CD4-positive, alpha-beta T cell (primary cell): Measurements from ENCODE around the gene ONECUT3. TPM values are rescaled to one million over a fixed set of nuclear protein-coding genes. Genes with fewer than 3 reads are reported as not detected.

Experiments used
- ATAC-seq: fragments of 200-7000 bp; cut with Tn5 transposase; one replicate; pipeline ENCODE4 v1.10.0; 2022; ENCODE audit warnings: mild to moderate bottlenecking; ENCODE audit not compliant: poor library complexity
- CTCF ChIA-PET: fragments of 350-600 bp; sonication (Branson Sonifier 250); formaldehyde crosslinking; loops from one replicate; lab custom pipeline; 2021; ENCODE audit warnings: antibody characterized with exemption, inconsistent platforms; lab: Charles Lee
- POLR2A ChIA-PET: fragments of 350-600 bp; sonication (Branson Sonifier 250); formaldehyde crosslinking; loops from one replicate; lab custom pipeline; 2021; ENCODE audit warnings: antibody characterized with exemption, inconsistent platforms; lab: Charles Lee
- DNase-seq, 14 experiments: peaks; one replicate each; pipeline ENCODE4 v3.0.0-alpha.2; 2013 to 2020; ENCODE audit warnings: mixed read lengths in 2 of 14
- H3K27ac ChIP-seq, 2 donors: one replicate each; pipeline versions ENCODE4 v1.5.1 to v1.7.0; 2013; ENCODE audit warnings: low read length in 2 of 2, low read depth in 1 of 2, mild to moderate bottlenecking in 1 of 2
- H3K27me3 ChIP-seq, 2 experiments: 1 replicate in 1 of 2; 2 replicates in 1 of 2; pipeline versions ENCODE4 v1.6.1 to v1.7.0; 2013; ENCODE audit warnings: low read length in 2 of 2, control low read depth in 1 of 2, mild to moderate bottlenecking in 1 of 2, moderate library complexity in 1 of 2; ENCODE audit not compliant: insufficient read depth in 2 of 2, control insufficient read depth in 1 of 2
- H3K36me3 ChIP-seq: one replicate; pipeline ENCODE4 v1.6.1; 2013; ENCODE audit warnings: low read length, control low read depth; ENCODE audit not compliant: insufficient read depth
- H3K4me1 ChIP-seq: one replicate; pipeline ENCODE4 v1.6.1; 2013; ENCODE audit warnings: low read length, control low read depth; ENCODE audit not compliant: insufficient read depth
- H3K4me3 ChIP-seq: one replicate; pipeline ENCODE4 v1.5.1; 2013; ENCODE audit warnings: mild to moderate bottlenecking, low read length, moderate library complexity
- H3K9me3 ChIP-seq, 2 experiments: 1 replicate in 1 of 2; 2 replicates in 1 of 2; pipeline versions ENCODE4 v1.6.1 to v1.7.0; 2013; ENCODE audit warnings: low read length in 2 of 2, mild to moderate bottlenecking in 2 of 2, control low read depth in 1 of 2, moderate library complexity in 1 of 2; ENCODE audit not compliant: control insufficient read depth in 1 of 2, insufficient read depth in 1 of 2
- H3K27ac Mint-ChIP-seq: one replicate; pipeline ENCODE4 v1.8.0; 2020; ENCODE audit warnings: mixed read lengths
- H3K27me3 Mint-ChIP-seq: one replicate; pipeline ENCODE4 v1.8.0; 2021; ENCODE audit warnings: mixed read lengths
- H3K36me3 Mint-ChIP-seq: one replicate; pipeline ENCODE4 v1.8.0; 2021; ENCODE audit warnings: low read depth, mixed read lengths
- H3K4me1 Mint-ChIP-seq: one replicate; pipeline ENCODE4 v1.8.0; 2021; ENCODE audit warnings: low read depth, mixed read lengths
- H3K4me3 Mint-ChIP-seq: one replicate; pipeline ENCODE4 v1.8.0; 2020; ENCODE audit warnings: mild to moderate bottlenecking, mixed read lengths
- H3K9me3 Mint-ChIP-seq: one replicate; pipeline ENCODE4 v1.8.0; 2020; ENCODE audit warnings: mixed read lengths
- intact Hi-C, 2 experiments: fragments of 100-400 bp; cut with DNase I in 1 of 2; cut with micrococcal nuclease in 1 of 2; formaldehyde crosslinking; loops; one replicate each; pipeline versions ENCODE4 v1.15.1 to v1.9.0; 2023 to 2025; cut with DNase I, micrococcal nuclease
- total RNA-seq, 174 experiments: library from RNA in 2 of 174; stranded (reverse) in 2 of 174; gene quantifications; one replicate each; pipeline ENCODE4 v1.2.3 and lab custom pipeline; 2021 to 2026
- TF ChIP-seq, protein P1 (sequence below): fragments of 200-600 bp; IDR thresholded peaks from one replicate; pipeline ENCODE4 v1.8.0; 2022; ENCODE audit warnings: antibody characterized with exemption, mild to moderate bottlenecking

Gene ONECUT3
- total RNA-seq, 2 experiments from 2014 or later: not detected

DNA sequence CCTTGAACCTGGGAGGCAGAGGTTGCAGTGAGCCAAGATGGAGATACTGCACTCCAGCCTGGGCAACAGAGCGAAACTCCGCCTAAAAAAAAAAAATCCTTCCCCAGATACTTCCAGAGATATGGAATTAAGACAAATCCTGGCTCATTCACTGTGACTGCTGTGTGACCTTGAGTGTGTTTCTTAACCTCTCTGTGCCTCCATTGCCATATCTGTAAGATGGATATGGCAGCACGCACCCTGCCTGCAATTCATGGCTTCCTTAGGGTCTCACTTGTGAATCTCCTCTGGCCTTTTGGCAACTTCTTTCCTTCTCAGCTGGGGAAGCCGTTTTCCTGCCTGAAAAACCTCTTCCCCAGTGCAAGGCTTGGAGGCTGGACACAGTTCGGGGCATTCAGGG is 33.8 kb upstream of the ONECUT3 start:
- Mint-ChIP-seq H3K27me3 (peaks cover 66% of the 10 kb centered on the region), H3K9me3 (no peaks in the 10 kb centered on the region), H3K4me3 (no peak overlapping the region), H3K4me1 (no peaks in the 10 kb centered on the region), H3K36me3 (no peaks in the 10 kb centered on the region), H3K27ac (no peak overlapping the region)
- TF ChIP-seq, protein P1, sequence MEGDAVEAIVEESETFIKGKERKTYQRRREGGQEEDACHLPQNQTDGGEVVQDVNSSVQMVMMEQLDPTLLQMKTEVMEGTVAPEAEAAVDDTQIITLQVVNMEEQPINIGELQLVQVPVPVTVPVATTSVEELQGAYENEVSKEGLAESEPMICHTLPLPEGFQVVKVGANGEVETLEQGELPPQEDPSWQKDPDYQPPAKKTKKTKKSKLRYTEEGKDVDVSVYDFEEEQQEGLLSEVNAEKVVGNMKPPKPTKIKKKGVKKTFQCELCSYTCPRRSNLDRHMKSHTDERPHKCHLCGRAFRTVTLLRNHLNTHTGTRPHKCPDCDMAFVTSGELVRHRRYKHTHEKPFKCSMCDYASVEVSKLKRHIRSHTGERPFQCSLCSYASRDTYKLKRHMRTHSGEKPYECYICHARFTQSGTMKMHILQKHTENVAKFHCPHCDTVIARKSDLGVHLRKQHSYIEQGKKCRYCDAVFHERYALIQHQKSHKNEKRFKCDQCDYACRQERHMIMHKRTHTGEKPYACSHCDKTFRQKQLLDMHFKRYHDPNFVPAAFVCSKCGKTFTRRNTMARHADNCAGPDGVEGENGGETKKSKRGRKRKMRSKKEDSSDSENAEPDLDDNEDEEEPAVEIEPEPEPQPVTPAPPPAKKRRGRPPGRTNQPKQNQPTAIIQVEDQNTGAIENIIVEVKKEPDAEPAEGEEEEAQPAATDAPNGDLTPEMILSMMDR: no peak
- Histone ChIP-seq H3K9me3 (peaks cover 4 to 8% of the 10 kb centered on the region in 2 experiments), H3K4me3 (no peak overlapping the region), H3K36me3 (no peaks in the 10 kb centered on the region), H3K27me3 (peaks cover 32 to 48% of the 10 kb centered on the region in 2 experiments), H3K4me1 (peaks cover 3% of the 10 kb centered on the region), H3K27ac (no peak overlapping the region)
- DNase-seq (no peak), ATAC-seq (no peak)
- intact Hi-C loops: no loop called here
- CTCF ChIA-PET: no interaction called here
- POLR2A ChIA-PET: no interaction called here

DNA sequence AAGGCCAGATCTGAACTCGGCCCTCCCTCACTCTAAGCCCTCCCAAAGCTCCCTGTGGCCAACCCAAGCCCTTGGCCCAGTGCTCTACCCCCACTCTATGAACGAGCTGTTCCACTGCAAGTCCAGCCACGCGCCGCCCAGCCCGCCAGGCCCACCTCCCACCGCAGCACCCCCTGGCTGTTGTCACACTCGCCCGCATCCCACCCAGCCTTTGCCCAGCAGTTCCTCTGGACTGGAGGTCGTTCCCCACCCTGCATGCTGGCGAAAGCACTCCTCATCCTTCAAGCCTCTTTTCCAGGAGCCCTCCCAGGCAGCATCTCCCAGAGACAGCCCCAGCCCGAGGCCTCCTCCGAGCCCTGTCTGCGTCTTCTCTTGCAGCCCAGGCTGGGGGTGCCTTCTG is 33.1 kb upstream of the ONECUT3 start:
- Mint-ChIP-seq H3K9me3 (no peaks in the 10 kb centered on the region), H3K4me3 (no peak overlapping the region), H3K36me3 (no peaks in the 10 kb centered on the region), H3K27me3 (peaks cover 71% of the 10 kb centered on the region), H3K4me1 (no peaks in the 10 kb centered on the region), H3K27ac (no peak overlapping the region)
- Histone ChIP-seq H3K9me3 (peaks cover 4 to 10% of the 10 kb centered on the region in 2 experiments), H3K4me1 (peaks cover 5% of the 10 kb centered on the region), H3K27me3 (peaks cover 34 to 47% of the 10 kb centered on the region in 2 experiments), H3K36me3 (no peaks in the 10 kb centered on the region), H3K27ac (no peak overlapping the region), H3K4me3 (no peak overlapping the region)
- DNase-seq (no peak), ATAC-seq (no peak)
- CTCF ChIA-PET: no interaction called here
- TF ChIP-seq, protein P1: no peak
- POLR2A ChIA-PET: no interaction called here
- intact Hi-C loops: no loop called here

- peak in 8 of 14 experiments; percentile 6 to 58 (median 24) for DNase-seq
- Mint-ChIP-seq H3K4me3 (peak overlapping the region; percentile 67), H3K27me3 (peaks cover 67% of the 10 kb centered on the region), H3K9me3 (no peaks in the 10 kb centered on the region), H3K27ac (no peak overlapping the region), H3K36me3 (no peaks in the 10 kb centered on the region), H3K4me1 (peaks cover 5% of the 10 kb centered on the region)
- no peak overlapping the region for H3K27ac ChIP-seq
- POLR2A ChIA-PET: no interaction called here
- peaks cover 12% of the 10 kb centered on the region for H3K4me1 ChIP-seq
- peaks cover 29 to 39% of the 10 kb centered on the region in 2 experiments for H3K27me3 ChIP-seq
- peaks cover 0 to 8% of the 10 kb centered on the region in 2 experiments for H3K9me3 ChIP-seq
- TF ChIP-seq, protein P1: no peak
- H3K36me3 ChIP-seq: no peaks in the 10 kb centered on the region
- intact Hi-C loops: no loop called here
- ATAC-seq: peak; percentile 46
- H3K4me3 ChIP-seq: peak overlapping the region; percentile 49
- CTCF ChIA-PET: no interaction called here
These were observed 27.9 kb upstream of the ONECUT3 start for GRCh38 chr19:1725100-1726064.
